ENCODE measurements around the gene DHRS2.
"Not testable (repeated sequence)": the region's sequence is repeated elsewhere in the genome, so short reads cannot be mapped to it uniquely, and the experiment has no call there.

DHRS2 gene

GRCh38 chr14:23636317-23637211 is at the start of gene DHRS2:
TSS of gene DHRS2 (plus strand) at chr14:23636364. CDS start at chr14:23638865, 2,501 bp downstream.
- no peak for DNase-seq (ENCODE audit: low read depth)

DNA sequence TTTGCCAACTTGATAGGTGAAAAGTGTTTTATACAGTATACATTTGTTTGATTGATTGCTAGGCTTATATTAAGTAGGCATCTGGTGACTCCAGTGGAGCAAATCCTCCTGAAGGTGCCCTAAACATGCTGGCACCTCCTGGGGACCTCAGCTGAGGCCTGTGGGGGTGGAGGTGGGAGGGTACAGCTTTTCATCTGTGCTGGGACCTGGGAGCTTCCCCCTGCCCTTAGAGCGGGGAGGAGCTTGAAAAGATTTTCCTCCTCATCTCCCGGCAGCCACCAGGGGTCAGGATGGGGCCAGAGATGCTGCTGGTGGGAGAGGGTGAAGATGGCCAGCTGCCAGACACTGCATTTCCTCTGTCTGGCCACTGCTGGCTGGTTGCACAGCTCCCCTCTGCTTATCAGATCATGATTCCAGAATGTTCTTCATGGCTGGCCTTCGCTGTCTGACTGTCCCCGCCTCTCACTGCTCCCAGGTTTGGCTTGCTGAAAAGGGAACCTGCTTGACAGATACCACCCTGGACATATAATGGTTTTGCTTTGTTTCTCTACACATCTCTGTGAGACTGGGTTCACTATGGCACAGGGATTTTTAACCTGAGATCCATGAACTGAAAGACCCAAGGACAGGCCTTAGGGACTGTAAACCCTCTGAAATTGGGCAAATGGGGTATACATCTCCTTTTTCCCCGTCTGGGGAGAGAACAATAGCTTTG is 47.1 kb upstream of the DHRS2 start:
- DNase-seq (ENCODE audit: low read depth): peak; percentile 87

GRCh38 chr14:23589606-23590005 is 46.6 kb upstream of the DHRS2 start:
- DNase-seq (ENCODE audit: low read depth): no peak

DNA sequence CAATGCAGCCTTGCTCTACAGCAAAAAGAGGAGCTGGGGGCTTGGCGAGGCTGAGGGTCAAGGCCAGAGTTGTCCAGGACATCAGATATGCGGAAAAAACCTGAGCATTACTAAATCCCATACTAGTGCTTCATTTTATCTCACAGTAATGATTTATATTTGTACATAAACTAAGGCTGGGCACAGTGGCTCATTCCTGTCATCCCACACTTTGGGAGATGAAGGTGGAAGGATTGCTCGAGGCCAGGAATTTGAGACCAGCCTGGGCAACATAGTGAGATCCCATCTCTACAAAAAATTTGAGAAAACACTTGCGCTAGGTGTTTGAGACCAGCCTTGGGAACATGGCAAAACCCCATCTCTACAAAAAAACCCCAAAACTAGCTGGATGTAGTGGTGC is 46.0 kb upstream of the DHRS2 start:
- no peak for DNase-seq (ENCODE audit: low read depth)

DNA sequence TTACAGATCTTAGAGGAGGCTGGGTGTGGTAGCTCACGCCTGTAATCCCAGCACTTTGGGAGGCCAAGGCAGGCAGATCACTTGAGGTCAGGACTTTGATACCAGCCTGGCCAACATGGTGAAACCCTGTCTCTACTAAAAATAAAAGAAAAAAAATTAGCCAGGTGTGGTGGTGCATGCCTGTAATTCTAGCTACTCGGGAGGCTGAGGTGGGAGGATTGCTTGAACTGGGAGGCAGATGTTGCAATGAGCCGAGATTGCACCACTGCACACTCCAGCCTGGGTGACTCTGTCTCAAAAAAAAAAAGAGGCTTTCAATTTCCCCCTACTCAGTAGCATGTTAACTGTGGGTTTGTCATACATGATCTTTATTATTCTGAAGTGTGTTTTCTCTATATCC is 42.0 kb upstream of the DHRS2 start:
- not testable (repeated sequence) for DNase-seq (ENCODE audit: low read depth)

DNA sequence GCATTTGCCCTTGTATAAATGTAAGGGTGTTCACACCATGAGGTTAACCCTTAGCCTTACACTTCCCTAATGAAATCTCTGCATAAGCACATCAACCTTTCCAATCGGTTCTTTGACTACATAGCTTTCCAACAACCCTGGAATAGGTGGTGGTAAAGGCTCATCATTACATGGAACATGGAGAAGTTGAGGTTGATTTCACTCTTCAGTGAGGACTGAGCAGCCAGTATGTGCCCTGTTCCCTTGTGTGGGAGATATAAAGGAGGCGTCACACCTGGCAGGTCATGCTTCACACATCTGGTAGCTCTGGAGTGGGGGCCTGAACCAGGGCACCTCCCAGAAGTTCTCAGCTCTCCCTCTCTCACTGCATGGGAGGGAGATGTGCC is 35.8 kb upstream of the DHRS2 start:
- no peak for DNase-seq (ENCODE audit: low read depth)

- no peak for DNase-seq (ENCODE audit: low read depth)
Measured at GRCh38 chr14:23600806-23601205, 35.4 kb upstream of the DHRS2 start.

GRCh38 chr14:23601424-23601823 is 34.7 kb upstream of the DHRS2 start:
- no peak for DNase-seq (ENCODE audit: low read depth)

- DNase-seq (ENCODE audit: low read depth): no peak
Measured at GRCh38 chr14:23601845-23602180, 34.4 kb upstream of the DHRS2 start.

GRCh38 chr14:23602181-23603095 is 33.7 kb upstream of the DHRS2 start:
- DNase-seq (ENCODE audit: low read depth): no peak

- no peak for DNase-seq (ENCODE audit: low read depth)
Measured at GRCh38 chr14:23603103-23603502, 33.1 kb upstream of the DHRS2 start.

DNA sequence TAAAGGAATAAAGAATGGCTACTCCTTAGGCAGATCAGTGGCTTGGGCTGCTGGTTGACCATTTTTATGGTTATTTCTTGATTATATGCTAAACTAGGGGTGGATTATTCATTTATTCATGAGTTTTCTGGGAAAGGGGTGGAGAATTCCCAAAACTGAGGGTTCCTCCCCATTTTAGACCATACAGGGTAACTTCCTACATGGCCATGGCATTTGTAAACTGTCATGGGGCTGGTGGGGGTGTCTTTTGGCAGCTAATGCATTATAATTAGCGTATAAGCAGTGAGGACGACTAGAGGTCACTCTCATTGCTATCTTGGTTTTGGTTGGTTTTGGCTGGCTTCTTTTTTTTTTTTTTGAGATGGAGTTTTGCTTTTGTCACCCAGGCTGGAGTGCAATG is 32.0 kb upstream of the DHRS2 start:
- DNase-seq (ENCODE audit: low read depth): no peak

GRCh38 chr14:23604675-23605170 is 31.4 kb upstream of the DHRS2 start:
- DNase-seq (ENCODE audit: low read depth): no peak

DNA sequence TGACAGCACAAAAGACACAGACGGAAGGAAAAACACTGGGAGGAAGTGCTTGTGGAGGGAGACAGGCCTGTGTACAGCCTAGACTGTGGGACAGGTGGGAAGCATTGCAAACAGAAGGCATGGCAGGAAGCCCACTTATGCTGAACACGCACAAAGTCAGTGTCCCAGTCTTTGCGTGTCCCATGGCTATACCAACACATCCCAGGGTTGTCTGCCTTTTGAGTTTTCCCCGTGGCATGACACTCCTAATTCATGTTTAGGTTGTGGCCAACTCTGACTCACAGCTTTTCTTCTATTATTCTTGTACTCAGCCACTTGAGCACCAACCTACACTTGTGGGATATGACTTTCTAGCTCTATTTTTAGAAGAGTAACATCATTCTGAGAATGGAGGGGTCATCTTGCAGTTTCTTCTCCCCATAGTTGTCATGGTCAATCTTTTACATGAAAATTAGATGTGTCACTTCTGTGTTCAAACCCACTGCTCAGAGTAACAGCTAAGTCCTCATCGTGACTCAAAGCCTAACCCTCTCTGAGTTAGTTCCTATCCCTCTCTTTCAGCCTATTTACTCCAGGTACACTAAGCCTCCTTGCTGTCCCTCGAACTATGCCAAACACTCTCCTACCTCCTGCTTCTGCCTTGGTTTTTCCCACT is 30.1 kb upstream of the DHRS2 start:
- DNase-seq (ENCODE audit: low read depth): no peak

- no peak for DNase-seq (ENCODE audit: low read depth)
Measured at GRCh38 chr14:23608454-23608853, 27.7 kb upstream of the DHRS2 start.

DNA sequence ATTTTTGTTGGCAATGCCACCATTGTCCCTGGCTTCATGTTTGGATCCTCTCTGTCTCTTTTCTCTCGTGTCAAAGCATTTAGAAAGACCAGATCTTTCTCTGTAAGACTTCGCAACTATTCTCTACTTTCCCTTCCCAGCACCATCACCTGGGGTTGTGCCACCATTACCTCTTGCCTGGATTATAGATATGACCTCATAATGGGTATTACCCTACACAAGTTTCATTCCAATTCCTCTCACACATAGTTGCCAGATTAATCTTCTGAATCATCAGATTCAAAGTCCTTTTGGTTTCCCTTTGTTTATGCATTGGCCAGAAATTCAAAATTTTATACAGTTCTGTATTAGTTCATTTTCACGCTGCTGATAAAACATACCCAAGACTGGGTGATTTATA is 27.2 kb upstream of the DHRS2 start:
- DNase-seq (ENCODE audit: low read depth): no peak

- DNase-seq (ENCODE audit: low read depth): not testable (repeated sequence)
Measured at GRCh38 chr14:23609411-23610089, 26.6 kb upstream of the DHRS2 start.

DNA sequence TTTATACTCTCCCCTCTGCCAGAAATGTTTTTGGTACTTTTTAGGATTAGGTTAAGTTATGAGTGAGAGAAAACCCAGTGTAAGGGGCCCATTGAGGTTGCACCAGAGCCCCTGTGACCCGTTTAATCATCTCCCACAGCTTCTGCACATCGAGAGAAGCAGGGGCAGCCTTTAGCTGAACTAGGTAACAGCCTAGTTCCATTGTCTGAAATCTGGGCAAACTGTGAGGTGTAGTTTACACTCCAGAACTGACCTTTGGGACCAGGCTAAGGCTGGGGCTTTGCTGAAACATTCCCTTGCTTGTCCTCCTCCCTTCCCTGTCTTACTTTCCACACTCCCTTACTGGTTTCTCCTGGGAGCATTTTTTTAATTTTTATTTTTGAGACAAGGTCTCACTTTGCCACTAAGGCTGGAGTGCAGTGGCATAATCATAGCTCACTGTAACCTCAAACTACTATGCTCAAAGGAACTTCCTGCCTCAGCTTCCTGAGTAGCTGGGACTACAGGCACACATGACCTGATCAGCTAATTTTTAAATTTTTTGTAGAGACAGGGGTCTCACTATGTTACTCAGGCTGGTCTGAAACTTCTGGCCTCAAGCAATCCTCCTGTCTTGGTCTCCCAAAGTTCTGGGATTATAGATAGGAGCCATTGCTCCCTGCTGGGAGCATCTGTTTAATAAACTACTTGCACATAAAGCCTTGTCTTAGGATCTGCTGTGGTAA is 25.9 kb upstream of the DHRS2 start:
- peak; percentile 61 for DNase-seq (ENCODE audit: low read depth)

DNA sequence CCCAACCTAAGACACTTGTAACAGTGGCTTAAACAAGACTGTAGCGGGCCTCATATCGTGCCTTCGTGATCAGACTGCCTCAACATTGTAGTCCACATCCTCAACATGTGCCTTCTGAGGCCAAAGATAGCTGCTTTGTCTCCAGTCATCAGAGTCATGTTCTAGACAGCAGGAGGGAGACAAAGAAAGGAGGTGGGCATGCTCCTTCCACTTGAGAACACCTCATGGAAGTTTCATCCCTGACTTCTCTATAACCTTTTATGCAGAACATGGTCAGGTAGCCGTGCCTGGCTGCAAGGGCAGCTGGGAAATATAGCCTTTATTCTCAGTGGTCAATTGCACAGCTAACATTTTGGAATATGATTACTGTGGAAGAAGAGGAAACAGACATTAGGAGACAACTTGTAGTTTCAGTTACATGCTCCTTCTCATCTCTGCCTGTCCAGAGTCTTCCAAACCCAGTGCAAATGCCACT is 25.3 kb upstream of the DHRS2 start:
- DNase-seq (ENCODE audit: low read depth): no peak

DNA sequence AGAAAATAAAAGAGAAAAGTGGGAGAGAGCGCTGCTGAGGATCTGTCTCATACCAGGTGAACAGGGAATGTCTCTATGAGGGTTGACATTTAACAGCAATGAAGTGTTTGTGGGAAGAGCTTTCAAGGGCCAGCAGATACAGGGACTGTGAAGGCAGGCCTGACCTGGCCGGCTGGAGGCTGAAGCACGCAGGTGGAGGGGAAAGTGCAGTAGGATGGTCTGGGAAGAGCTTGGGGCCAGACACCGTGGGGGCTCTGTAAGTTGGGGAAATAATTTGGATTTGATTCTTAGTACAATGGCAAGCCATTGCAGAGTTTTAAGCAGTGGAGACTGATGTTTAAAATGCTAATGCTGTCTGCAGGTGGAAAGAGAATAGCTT is 23.8 kb upstream of the DHRS2 start:
- no peak for DNase-seq (ENCODE audit: low read depth)

All from CMK (cell line).